ENCODE measurements around the gene PNRC1. TPM values are rescaled to one million over a fixed set of nuclear protein-coding genes. Genes with fewer than 3 reads are reported as not detected.
"Not testable (repeated sequence)": the region's sequence is repeated elsewhere in the genome, so short reads cannot be mapped to it uniquely, and the experiment has no call there.

The PNRC1 gene
- polyA plus RNA-seq (ENCODE audit: insufficient read length): 114 TPM
- long read RNA-seq, donor 1, transcript PNRC1-201 (2 exons, 2,065 nt): major isoform, 121 of 121 reads
- long read RNA-seq, donor 1, partial matches to known transcripts: 0 of 121 reads
- long read RNA-seq, donor 1, other reads (novel, unspliced or antisense): 0 of 121 reads
- long read RNA-seq, donor 2, transcript PNRC1-201 (2 exons, 2,065 nt): major isoform, 70 of 88 reads
- long read RNA-seq, donor 2, partial matches to known transcripts: 18 of 88 reads
- long read RNA-seq, donor 2, other reads (novel, unspliced or antisense): 0 of 88 reads
- long read RNA-seq, donor 3, transcript PNRC1-201 (2 exons, 2,065 nt): major isoform, 48 of 57 reads
- long read RNA-seq, donor 3, partial matches to known transcripts: 9 of 57 reads
- long read RNA-seq, donor 3, other reads (novel, unspliced or antisense): 0 of 57 reads
- long read RNA-seq, donor 4, transcript PNRC1-201 (2 exons, 2,065 nt): major isoform, 5 of 21 reads
- long read RNA-seq, donor 4, partial matches to known transcripts: 15 of 21 reads
- long read RNA-seq, donor 4, other reads (novel, unspliced or antisense): 0 of 21 reads
- long read RNA-seq, donor 5, transcript PNRC1-201 (2 exons, 2,065 nt): major isoform, 70 of 87 reads
- long read RNA-seq, donor 5, partial matches to known transcripts: 15 of 87 reads
- long read RNA-seq, donor 5, other reads (novel, unspliced or antisense): 0 of 87 reads
- long read RNA-seq, donor 6, transcript PNRC1-201 (2 exons, 2,065 nt): major isoform, 78 of 80 reads
- long read RNA-seq, donor 6, partial matches to known transcripts: 0 of 80 reads
- long read RNA-seq, donor 6, other reads (novel, unspliced or antisense): 0 of 80 reads
- long read RNA-seq, donor 7, transcript PNRC1-201 (2 exons, 2,065 nt): major isoform, 79 of 158 reads
- long read RNA-seq, donor 7, partial matches to known transcripts: 76 of 158 reads
- long read RNA-seq, donor 7, other reads (novel, unspliced or antisense): 0 of 158 reads
- long read RNA-seq, donor 8, transcript PNRC1-201 (2 exons, 2,065 nt): major isoform, 39 of 40 reads
- long read RNA-seq, donor 8, partial matches to known transcripts: 0 of 40 reads
- long read RNA-seq, donor 8, other reads (novel, unspliced or antisense): 0 of 40 reads

DNA sequence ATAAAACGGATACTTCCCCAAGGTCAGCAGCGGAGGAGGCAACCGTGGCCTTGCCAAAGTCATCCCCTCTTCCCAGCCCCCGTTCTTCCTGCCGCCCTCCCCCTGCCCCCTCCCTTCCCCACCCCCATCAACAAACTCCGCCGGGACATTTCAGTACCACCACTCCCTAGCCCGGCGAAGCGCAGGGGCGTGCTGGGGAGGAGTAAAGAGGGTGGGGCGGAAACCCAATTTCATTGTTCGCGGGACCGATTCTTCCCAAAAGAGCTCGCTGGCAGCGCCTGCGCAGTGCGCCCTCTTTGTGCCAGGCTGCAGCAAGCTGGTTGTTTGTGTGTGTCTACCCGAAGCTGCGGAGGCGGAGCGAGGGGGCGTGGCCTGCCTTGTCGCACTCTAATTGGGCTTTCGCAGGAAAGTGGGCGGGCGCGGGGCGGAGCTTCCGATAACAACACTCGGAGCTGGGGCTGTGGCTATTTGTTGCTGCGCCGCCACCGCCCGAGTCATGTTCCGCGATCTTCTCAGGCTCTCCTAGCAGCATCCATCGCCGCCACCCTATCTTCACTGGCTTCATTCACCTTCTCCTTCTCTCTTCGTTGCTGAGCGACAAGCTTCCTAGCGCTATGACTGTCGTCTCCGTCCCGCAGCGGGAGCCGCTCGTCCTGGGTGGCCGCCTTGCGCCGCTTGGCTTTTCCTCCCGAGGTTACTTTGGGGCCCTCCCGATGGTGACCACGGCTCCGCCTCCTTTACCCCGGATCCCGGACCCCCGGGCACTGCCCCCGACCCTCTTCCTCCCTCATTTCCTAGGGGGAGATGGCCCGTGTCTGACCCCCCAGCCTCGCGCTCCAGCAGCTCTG lies at the start of gene PNRC1:
Gene PNRC1 (plus strand): TSS at position 471 of the 848 bp plus-strand sequence. CDS start 144 bp downstream, at position 615.
- DNase-seq: peak; percentile 99

DNA sequence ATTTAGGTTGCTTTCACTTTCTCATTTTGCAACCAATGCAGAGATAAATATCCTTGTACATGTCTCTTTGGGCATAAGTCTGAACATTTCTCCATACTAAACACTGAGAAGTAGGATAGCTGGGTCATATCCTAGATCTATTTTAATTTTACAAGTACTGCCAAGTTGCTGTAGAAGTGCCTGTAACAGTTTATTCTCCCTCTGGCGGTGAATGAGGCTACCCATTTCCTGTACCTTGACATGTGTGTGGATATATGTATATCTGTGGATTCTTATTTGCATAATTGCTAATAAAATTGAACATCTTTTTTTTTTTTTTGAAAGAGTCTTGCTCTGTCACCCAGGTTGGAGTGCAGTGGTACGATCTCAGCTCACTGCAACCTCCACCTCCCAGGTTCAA lies 48.0 kb upstream of the PNRC1 start:
- DNase-seq: no peak

DNA sequence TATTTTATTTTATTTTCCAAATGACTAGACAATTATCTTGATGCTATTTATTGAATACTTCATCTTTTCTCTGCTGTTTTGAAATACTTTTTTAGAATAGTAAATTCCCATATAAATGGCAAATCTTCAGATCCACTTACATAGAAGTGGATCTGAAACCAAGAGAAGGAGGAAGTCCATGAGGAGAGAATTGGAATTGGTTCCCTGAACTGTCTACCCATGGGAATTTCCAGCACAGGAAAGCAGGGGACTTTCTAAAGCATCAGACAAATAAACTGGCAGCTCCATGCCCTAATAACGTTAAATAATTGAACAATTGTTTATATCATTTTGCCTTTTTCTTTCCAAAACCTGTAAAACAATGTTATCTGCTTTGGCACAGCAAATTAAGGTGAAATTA lies 47.1 kb upstream of the PNRC1 start:
- DNase-seq: no peak

DNA sequence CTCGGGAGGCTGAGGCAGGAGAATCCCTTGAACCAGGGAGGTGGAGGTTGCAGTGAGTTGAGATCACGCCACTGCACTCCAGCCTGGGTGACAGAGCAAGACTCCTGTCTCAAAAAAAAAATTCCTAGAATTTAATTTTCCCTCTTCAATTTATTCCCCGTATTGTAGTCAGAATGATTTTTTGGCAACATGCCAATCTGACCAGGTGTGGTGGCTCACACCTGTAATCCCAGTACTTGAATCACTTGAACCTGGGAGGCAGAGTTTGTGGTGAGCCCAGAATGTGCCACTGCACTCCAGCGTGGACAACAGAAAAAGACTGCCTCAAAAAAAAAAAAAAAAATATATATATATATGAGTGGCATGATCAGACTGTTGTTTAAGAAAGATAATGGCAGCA lies 46.4 kb upstream of the PNRC1 start:
- DNase-seq: not testable (repeated sequence)

DNA sequence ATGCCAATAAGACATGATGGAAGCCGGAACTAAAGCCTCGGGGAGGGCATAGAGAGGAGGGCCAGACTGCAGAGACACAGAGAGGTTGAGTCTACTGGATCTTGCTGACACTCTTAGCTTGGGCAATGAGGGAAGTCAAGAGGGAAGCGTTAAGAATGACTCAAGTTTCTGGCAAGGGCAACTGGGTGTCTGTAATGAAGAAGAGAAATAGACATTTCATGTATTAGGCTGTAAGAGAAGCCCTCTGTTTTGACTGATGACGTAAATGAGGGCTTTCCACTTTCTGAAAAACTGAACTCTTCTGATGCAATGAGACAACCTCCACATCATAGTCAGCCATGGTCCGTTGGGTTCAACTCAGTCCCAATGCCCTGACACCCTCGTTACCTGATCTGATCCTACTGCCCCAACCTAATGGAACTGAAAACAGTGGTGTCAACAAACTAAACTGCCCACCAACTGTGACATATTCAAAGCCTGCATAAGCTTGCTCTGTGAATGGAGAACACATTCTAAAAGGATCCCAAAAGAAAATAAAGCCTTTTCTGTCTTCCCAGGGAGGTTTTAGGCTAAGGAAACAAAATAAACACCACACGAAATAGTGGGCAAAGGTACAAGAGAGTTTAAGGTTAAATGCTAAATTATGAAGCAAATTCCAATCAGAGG lies 45.8 kb upstream of the PNRC1 start:
- DNase-seq: no peak

DNA sequence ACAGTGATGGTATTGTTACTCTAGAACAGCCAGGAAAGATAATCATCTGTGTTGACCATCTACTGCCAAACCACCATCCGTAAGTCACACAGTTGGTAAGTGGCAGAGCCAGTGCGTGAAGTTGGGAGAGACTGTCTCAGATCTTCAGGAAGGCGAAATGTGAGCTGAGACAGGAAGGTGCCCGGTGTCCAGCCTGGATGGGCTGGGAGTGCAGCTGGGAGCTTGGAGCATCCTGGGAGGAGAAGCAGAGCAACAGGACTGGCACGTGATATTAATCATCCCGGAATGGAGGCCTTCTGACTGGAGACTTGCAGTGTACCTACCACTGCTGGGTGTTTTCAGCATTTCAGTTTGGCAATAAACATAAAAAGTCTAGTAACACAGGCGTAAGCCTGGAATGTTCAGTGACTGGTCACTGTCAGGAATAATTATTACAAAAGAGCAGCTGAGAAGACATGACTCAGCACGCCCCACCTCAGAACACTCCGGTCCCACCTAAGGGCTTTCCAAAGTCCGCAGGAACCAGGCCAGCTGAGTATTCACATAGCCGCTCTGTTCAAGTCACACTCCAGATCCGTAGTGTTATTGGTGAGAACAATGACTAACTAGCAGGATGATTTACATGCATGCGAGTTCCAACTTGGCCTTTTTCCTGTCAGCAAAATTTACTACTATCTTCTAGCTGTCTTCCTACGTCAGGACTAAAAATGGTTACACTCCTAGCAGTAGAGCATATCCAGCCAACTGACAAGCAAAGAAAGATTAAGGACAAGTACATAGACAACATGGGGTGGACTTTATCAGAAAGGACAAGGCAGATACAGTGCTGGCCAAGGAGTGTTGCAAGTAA lies 45.1 kb upstream of the PNRC1 start:
- peak; percentile 68 for DNase-seq

DNA sequence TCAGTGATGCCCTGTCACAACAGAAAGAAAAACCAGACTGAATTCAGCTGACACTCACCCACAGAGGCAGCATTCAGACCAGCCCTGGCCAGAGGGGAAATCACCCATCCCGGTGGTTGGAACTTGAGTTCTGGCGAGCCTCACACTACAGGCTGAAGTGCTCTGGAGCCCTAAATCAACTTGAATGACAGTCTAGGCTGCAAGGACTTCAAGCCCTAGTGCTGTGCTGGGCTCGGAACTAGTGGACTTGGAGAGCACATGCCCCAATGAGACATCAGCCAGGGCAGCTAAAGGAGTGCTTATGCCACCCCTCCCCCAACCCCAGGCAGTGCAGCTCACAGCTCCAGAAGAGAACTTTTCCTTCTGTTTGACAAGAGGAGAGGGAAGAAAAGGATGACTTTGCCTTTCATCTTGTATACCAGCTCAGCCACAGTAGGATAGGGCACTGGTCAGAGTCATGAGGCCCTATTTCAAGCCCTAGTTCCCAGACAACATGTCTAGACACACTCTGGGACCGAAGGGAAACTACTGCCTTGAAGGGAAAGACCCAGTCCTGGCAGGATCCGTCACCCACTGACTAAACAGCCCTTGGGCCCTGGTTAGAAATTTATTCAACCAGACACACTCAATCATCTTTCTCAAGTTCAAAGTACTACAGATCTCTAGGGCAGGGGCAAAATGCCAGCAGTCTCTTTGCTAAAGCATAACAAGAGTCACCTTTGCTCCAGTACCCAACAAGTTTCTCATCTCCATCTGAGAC lies 43.2 kb upstream of the PNRC1 start:
- DNase-seq: no peak

DNA sequence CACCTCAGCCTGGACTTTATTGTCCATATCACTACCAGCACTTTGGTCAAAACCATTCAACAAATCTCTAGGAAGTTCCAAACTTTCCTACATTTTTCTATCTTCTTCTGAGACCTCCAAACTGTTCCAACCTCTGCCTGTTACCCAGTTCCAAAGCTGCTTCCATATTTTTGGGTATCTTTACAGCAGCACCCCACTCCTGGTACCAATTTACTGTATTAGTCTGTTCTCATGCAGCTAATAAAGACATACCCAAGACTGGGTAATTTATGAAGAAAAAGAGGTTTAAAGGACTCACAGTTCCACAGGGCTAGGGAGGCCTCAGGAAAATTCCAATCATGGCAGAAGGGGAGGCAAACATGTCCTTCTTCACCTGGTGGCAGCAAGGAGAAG lies 42.7 kb upstream of the PNRC1 start:
- not testable (repeated sequence) for DNase-seq

DNA sequence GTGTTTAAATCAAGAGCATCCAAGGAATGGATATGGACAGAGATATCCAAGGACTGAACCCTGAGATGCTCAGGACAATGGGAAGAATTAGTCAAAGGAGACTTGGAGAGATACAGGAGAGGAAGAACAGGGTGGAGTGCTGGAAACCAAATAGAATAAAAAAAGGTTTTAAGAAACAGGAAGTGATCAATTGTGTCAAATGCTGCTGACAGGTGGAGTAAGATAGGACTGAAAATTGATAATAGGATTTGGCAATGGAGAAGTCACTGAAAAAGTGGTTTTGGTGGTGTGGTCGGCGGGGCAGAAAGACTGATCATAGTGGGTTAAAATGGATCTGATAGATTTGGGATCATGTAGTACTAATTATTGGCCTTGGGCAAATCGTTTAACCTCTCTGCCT lies 37.9 kb upstream of the PNRC1 start:
- DNase-seq: no peak

DNA sequence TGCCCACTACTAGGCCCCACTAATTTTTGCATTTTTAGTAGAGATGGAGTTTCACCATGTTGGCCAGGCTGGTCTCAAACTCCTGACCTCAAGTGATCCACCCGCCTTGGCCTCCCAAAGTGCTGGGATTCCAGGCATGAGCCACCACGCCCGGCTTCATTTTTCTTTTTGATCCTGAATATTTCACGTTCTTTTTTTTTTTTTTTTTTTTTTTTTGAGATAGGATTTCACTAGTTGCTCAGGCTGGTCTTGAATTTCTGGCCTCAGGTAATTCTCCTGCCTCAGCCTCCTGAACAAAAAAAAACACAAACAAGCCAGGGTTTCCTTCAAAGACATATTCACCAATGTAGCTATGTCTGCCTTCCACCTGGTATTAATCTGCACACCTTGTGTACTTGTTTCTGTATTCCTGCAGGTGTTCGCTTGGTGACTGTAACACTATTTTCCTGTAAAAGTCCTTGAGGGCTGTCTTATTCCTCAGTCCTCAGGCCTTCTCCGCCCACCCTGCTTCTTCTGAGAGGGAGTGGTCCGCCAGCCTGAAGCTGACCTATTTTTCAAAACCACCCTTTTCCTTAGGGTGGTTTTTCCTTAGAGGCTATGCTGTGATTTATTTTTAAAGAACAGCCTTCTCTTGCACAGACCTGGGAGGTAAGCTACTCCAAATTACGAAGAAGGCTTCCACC lies 36.1 kb upstream of the PNRC1 start:
- DNase-seq: no peak

DNA sequence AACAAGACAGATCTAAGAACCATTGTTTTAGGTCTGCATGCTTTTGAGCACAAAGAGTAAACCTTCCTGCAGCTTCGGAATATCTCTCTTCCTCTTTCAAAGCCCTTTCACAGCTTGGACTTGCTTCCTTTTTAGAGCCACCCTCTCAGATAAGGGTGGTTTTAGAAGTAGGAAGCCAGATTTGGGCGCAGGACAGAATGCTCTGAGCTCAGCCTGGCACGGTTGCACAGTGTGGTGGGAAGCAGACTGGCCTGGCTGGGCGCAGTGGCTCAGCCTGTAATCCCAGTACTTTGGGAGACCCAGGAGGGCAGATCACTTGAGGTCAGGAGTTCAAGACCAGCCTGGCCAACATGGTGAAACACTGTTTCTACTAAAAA lies 35.6 kb upstream of the PNRC1 start:
- no peak for DNase-seq

DNA sequence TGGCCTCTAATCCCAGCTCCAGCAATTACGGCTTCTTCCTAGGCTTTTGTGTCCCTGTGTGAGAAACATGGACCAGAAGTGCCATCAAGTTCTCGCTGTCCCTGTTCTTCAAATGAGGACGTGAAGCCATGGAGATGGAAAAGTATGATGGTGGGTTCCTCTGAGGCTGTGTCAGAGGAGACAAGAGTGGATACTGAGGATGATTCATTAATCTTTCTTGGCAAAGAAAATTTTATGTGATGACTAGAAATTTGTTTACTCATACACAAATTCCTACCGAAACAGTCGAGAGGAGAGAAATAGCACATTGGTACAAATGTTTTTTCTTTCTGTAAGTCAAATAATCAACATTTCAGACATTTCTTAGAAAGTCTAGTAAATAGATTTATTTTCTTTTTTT lies 35.0 kb upstream of the PNRC1 start:
- no peak for DNase-seq

DNA sequence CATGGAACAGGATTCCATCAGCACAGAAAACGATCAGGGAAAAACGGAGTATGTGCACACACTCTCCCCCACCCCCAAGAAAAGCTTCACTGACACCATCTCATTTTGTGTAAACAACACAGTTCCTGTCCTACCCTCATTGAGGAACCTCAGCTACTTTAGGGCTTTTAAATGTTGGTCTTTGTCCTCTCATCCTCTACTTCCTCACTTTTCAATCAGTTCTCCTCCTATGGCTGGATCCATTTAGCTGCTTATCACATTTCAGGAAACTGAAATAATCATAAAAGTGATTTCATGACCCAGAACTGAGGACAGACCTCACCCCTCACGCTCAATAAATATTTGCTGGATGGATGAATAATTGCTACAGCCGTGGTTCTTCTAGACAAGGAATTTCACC lies 33.1 kb upstream of the PNRC1 start:
- DNase-seq: no peak

DNA sequence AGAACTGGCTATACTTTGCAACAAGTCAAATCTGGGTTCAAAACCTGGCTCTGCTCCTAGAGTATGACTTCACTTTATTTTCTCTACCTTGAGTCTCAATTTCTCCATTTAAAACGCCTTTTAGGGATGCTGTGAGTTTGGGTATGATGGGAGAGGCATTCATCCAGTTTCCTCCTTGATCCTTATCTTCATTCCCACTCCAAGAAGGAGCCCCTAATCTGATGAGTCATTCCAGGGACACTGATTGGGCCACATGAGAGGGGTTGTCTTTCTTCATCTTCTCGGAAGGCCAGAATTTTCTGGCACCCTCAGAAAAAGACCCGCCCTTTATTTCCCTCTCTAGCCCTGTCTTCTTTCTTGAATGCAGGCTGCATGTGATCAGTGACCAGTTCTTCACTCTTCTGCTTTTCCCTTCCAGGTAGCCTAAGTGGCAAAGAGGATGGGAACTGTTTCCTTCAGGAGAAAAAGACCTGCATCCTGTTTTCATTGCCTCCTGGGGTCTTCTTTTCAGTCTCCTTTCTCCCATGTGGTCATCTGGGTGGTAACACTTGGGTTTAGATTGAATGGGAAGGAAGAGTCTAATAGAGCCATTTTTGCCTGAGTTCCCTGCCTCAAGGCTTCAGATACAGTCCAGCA lies 32.1 kb upstream of the PNRC1 start:
- DNase-seq: no peak

DNA sequence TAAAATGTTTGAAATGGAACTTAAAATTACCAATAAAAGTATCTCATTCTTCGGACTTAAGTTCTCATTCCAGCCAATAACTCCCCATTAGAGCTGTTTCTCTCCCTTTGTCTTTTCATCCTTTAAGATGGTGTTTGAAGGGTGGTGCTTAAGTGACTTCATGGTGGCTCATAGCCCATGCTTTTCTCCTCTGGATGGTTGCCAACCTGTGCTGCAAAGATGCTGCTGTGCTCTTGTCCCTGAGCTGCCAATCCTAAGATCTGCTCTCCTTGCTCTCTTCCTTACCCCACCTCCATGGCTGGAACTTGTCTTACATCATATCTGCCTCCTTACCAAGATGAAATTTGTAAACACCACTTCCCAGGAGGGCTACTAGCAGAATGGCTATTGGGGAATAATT lies 31.6 kb upstream of the PNRC1 start:
- no peak for DNase-seq

DNA sequence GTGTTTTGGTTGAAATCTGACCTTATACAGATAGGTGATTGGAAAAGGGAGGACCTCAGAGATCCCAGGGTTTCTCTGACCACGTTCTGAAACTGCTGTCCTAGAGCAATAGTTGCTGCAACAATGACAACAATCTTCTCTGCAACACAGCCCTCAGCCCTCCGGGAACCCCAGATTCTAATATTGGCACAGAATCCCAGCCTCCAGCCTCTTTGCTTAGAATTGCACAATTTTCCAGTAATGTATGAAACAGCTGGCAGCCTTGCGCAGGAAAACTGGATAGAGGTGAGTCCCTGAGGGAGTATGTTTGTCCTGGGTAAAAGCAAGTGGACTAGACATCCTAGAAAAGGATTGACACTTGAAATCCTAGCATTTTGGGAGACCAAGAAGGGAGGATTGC lies 30.4 kb upstream of the PNRC1 start:
- no peak for DNase-seq

DNA sequence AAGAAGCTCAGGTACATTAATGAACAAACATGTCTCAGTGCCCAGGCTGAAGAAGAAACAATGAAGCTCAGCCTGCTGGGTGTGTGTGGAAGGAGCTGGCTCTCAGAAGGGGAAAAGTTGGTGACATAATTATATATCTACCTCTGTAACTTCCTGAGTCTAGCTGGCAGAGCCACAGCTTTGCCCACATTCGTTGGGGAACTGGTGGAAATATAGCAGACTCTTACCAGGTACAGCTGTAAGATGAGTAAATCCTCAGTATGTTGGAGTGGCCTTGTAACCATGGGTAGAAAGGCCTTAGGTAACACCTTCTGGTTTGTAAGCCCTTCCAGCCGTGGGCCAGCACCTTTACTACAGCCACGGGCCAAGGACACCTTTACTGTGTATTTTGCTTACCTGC lies 29.9 kb upstream of the PNRC1 start:
- no peak for DNase-seq

DNA sequence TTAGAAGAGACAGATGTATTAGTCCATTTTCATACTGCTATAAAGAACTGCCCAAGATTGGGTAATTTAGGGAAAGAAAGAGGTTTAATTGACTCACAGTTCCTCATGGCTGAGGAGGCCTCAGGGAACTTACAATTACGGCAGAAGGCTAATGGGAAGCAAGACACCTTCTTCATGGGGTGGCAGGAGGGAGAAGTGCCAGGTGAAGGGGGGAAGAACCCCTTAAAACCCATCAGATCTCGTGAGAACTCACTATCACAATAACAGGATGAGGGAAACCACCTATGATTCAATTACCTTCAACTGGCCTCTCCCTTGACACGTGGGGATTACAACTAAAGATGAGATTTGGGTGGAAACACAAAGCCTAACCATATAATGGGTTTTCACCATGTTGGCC lies 28.9 kb upstream of the PNRC1 start:
- DNase-seq: no peak
